Transverse colon (tissue), 4 donors: Measurements from ENCODE around the gene DSCAM. TPM values are rescaled to one million over a fixed set of nuclear protein-coding genes. Genes with fewer than 3 reads are reported as not detected.

ENCODE experiments used
- DNase-seq: peaks from one replicate; pipeline ENCODE4 v3.0.0-alpha.2; 2019
- H3K27ac ChIP-seq, 4 donors: fragments of 200-600 bp; sonication (generic); 2 replicates each; pipeline ENCODE4 v1.5.1; 2016 to 2018; ENCODE audit warnings: inconsistent platforms in 4 of 4
- H3K27me3 ChIP-seq: fragments of 200-600 bp; sonication (generic); 2 replicates; pipeline ENCODE4 v1.5.1; 2017; ENCODE audit warnings: inconsistent platforms
- H3K36me3 ChIP-seq, 4 donors: fragments of 200-600 bp; sonication (generic); 2 replicates each; pipeline ENCODE4 v1.5.1; 2017 to 2019; ENCODE audit warnings: inconsistent platforms in 4 of 4
- H3K4me1 ChIP-seq, 4 donors: fragments of 200-600 bp; sonication (generic); 2 replicates each; pipeline ENCODE4 v1.5.1; 2017 to 2020; ENCODE audit warnings: inconsistent platforms in 4 of 4
- H3K4me3 ChIP-seq, 4 donors: fragments of 200-600 bp; sonication (generic); 1 replicate in 1 of 4; 2 replicates in 3 of 4; pipeline versions ENCODE4 v1.5.1 to v1.6.1; 2017 to 2019; ENCODE audit warnings: inconsistent platforms in 4 of 4
- H3K9me3 ChIP-seq, 2 donors: fragments of 200-600 bp; sonication (generic); 2 replicates each; pipeline ENCODE4 v1.5.1; 2017 to 2019; ENCODE audit warnings: inconsistent platforms in 2 of 2
- CTCF ChIP-seq, 5 experiments: fragments of 200-600 bp in 3 of 5; fragments of 450-650 bp in 2 of 5; sonication (generic) in 3 of 5; IDR thresholded peaks; 1 replicate in 2 of 5; 2 replicates in 3 of 5; pipeline ENCODE4 v1.5.1; 2016 to 2017; ENCODE audit warnings: antibody characterized with exemption in 5 of 5, inconsistent platforms in 3 of 5, mild to moderate bottlenecking in 2 of 5, moderate library complexity in 1 of 5
- EP300 ChIP-seq: sonication (generic); formaldehyde crosslinking; IDR thresholded peaks from one replicate; pipeline ENCODE4 v1.6.1; 2017; ENCODE audit warnings: antibody characterized with exemption, low read depth
- POLR2A ChIP-seq: fragments of 450-650 bp; IDR thresholded peaks from one replicate; pipeline ENCODE4 v1.6.1; 2016; ENCODE audit warnings: antibody characterized with exemption, mild to moderate bottlenecking, moderate library complexity
- POLR2AphosphoS5 ChIP-seq, 3 donors: sonication (generic); formaldehyde crosslinking; IDR thresholded peaks; one replicate each; pipeline ENCODE4 v1.6.1; 2016; ENCODE audit warnings: antibody characterized with exemption in 3 of 3
- WGBS, 2 donors: methylation state at CpG; one replicate each; pipeline ENCODE4 v1.1.5; 2018; ENCODE audit warnings: low coverage in 1 of 2; 5-methylcytosine and 5-hydroxymethylcytosine counted together
- in situ Hi-C, 4 donors: fragments of 200-750 bp; cut with MboI; loops; one replicate each; pipeline versions ENCODE4 v1.15.0 to v1.15.1; 2017; ENCODE audit warnings: low sequenced_read_pairs in 3 of 4, low pct_ligation_motif_present in 1 of 4, low pct_unique_long_range_greater_than_20kb in 1 of 4
- intact Hi-C: fragments of 100-400 bp; cut with DNase I; formaldehyde crosslinking; loops from one replicate; pipeline ENCODE4 v1.15.1; 2023; ENCODE audit warnings: low total_unique reads
- total RNA-seq, 4 donors: library from RNA; depleted of rRNA; stranded (reverse); fragments of >200 nt; gene quantifications; one replicate each; pipeline ENCODE4 v1.1.0, GENCODE V29; 2016

DSCAM gene
- total RNA-seq, 4 donors from 2014 or later: 0.16 TPM; not detected in 3

GRCh38 chr21:40796464-40796863, 50.5 kb downstream of the DSCAM start:
- Histone ChIP-seq H3K9me3 (peaks cover 13 to 16% of the 10 kb centered on the region in 2 donors), H3K27me3 (no peaks in the 10 kb centered on the region), H3K4me1 (no peaks in the 10 kb centered on the region), H3K27ac (no peak overlapping the region), H3K4me3 (no peak overlapping the region), H3K36me3 (no peaks in the 10 kb centered on the region)
- no peak for DNase-seq
- no peak for TF ChIP-seq POLR2AphosphoS5 (IDR thresholded peaks at IDR 0.05)
- in situ Hi-C loops (no loop called here), intact Hi-C loops (no loop called here)
- 48 to 86% methylated on average over 1 of the region's 1 CpG for WGBS, 2 donors

GRCh38 chr21:40795313-40795712, 51.6 kb downstream of the DSCAM start:
- TF ChIP-seq EP300: no peak
- no peak for TF ChIP-seq POLR2AphosphoS5 (IDR thresholded peaks at IDR 0.05)
- TF ChIP-seq CTCF (IDR thresholded peaks at IDR 0.05): no peak
- no peak for TF ChIP-seq POLR2A
- Histone ChIP-seq H3K4me1 (no peaks in the 10 kb centered on the region), H3K9me3 (peaks cover 6 to 12% of the 10 kb centered on the region in 2 donors), H3K27ac (no peak overlapping the region), H3K36me3 (no peaks in the 10 kb centered on the region), H3K27me3 (no peaks in the 10 kb centered on the region), H3K4me3 (no peak overlapping the region)
- intact Hi-C loops (no loop called here), in situ Hi-C loops (no loop called here)
- DNase-seq: no peak
- 32 to 42% methylated on average over 3 of the region's 3 CpGs for whole genome bisulfite sequencing, 2 donors

- intact Hi-C loops: no loop called here
- in situ Hi-C loops: no loop called here
- WGBS, 2 donors: 59 to 71% methylated on average over 4 of the region's 4 CpGs
Measured at GRCh38 chr21:40792691-40793456, 54.1 kb downstream of the DSCAM start.

GRCh38 chr21:40788635-40789034, 58.3 kb downstream of the DSCAM start:
- H3K4me1 ChIP-seq: no peaks in the 10 kb centered on the region
- H3K36me3 ChIP-seq: no peaks in the 10 kb centered on the region
- no peak for DNase-seq
- H3K27me3 ChIP-seq: no peaks in the 10 kb centered on the region
- no peak overlapping the region for H3K27ac ChIP-seq
- H3K4me3 ChIP-seq: no peak overlapping the region
- in situ Hi-C loops (no loop called here), intact Hi-C loops (no loop called here)
- WGBS, 2 donors: 79 to 83% methylated on average over 3 of the region's 3 CpGs
- TF ChIP-seq EP300: no peak
- TF ChIP-seq CTCF (IDR thresholded peaks at IDR 0.05): no peak
- TF ChIP-seq POLR2AphosphoS5 (IDR thresholded peaks at IDR 0.05): no peak
- no peak for TF ChIP-seq POLR2A
- H3K9me3 ChIP-seq: no peaks in the 10 kb centered on the region

More at GRCh38 chr21:40792691-40793456, 54.1 kb downstream of the DSCAM start:
- no peak overlapping the region for H3K4me3 ChIP-seq
- no peak overlapping the region for H3K27ac ChIP-seq
- H3K36me3 ChIP-seq: no peaks in the 10 kb centered on the region
- no peak for TF ChIP-seq POLR2AphosphoS5 (IDR thresholded peaks at IDR 0.05)
- TF ChIP-seq POLR2A: no peak
- no peak for TF ChIP-seq EP300
- TF ChIP-seq CTCF (IDR thresholded peaks at IDR 0.05): no peak
- H3K4me1 ChIP-seq: no peaks in the 10 kb centered on the region
- H3K27me3 ChIP-seq: no peaks in the 10 kb centered on the region
- H3K9me3 ChIP-seq: no peaks in the 10 kb centered on the region
- no peak for DNase-seq

GRCh38 chr21:40783404-40783803, 63.6 kb downstream of the DSCAM start:
- in situ Hi-C loops: no loop called here
- Histone ChIP-seq H3K9me3 (no peaks in the 10 kb centered on the region), H3K27me3 (no peaks in the 10 kb centered on the region), H3K4me3 (no peak overlapping the region), H3K36me3 (no peaks in the 10 kb centered on the region), H3K4me1 (no peaks in the 10 kb centered on the region), H3K27ac (no peak overlapping the region)
- no peak for TF ChIP-seq EP300
- TF ChIP-seq CTCF (IDR thresholded peaks at IDR 0.05): no peak
- no peak for TF ChIP-seq POLR2A
- TF ChIP-seq POLR2AphosphoS5 (IDR thresholded peaks at IDR 0.05): no peak
- 76 to 85% methylated on average over 4 to 6 of the region's 6 CpGs for whole genome bisulfite sequencing, 2 donors
- DNase-seq: no peak
- intact Hi-C loops: no loop called here
